Measurements from ENCODE around the gene USP24. TPM values are rescaled to one million over a fixed set of nuclear protein-coding genes. Genes with fewer than 3 reads are reported as not detected.

The USP24 gene
- total RNA-seq, 1 donor: 44.0 TPM

GRCh38 chr1:55211863-55212262 is 3.3 kb downstream of the USP24 start:
- H3K4me3 ChIP-seq (ENCODE audit: low read depth, low read length): no peak overlapping the region
- TF ChIP-seq, protein P1, sequence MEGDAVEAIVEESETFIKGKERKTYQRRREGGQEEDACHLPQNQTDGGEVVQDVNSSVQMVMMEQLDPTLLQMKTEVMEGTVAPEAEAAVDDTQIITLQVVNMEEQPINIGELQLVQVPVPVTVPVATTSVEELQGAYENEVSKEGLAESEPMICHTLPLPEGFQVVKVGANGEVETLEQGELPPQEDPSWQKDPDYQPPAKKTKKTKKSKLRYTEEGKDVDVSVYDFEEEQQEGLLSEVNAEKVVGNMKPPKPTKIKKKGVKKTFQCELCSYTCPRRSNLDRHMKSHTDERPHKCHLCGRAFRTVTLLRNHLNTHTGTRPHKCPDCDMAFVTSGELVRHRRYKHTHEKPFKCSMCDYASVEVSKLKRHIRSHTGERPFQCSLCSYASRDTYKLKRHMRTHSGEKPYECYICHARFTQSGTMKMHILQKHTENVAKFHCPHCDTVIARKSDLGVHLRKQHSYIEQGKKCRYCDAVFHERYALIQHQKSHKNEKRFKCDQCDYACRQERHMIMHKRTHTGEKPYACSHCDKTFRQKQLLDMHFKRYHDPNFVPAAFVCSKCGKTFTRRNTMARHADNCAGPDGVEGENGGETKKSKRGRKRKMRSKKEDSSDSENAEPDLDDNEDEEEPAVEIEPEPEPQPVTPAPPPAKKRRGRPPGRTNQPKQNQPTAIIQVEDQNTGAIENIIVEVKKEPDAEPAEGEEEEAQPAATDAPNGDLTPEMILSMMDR (IDR thresholded peaks at IDR 0.05; ENCODE audit: insufficient read depth, low read depth, low read length): no peak
- DNase-seq (ENCODE audit: low read depth): no peak

DNA sequence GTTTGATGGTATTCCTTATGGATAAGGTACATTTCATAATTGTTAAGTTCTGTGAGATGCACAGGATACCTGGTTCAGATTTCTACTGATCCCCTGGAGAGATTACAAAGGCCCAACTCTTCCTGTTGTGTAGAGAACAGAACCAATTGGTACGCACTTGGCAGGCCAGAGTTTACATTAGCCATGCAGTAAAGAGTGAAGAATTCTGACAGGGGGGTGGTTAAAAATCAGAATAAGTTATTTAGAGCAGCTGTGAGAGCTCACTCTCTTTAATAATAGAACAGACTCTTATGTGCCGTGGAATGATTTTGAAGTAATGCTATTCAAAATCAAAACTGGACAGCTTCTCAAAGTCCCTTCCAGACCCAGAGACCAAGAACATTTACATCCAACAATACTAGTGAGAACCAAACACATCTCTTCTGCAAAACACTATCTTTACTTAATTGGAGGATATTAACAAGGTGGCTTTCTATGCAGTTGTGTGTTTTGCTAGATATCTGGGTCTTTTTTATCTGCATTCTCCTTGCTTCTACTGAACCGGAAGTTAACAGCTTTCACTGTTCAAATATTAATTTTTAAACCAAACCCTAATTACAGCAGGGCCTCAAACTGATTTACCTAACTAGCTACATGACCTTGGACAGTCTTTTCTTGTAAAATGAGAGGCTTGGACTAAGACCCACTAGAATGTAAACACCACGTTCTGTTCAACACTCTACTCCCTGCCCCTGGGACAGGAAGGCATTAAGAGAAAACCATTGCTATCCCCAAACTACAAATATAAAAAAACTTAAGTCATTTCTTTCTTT is 4.0 kb downstream of the USP24 start:
- peak overlapping the region; percentile 26 for H3K4me3 ChIP-seq (ENCODE audit: low read depth, low read length)
- TF ChIP-seq, protein P1 (IDR thresholded peaks at IDR 0.05; ENCODE audit: insufficient read depth, low read depth, low read length): no peak
- peak; percentile 66 for DNase-seq (ENCODE audit: low read depth)

DNA sequence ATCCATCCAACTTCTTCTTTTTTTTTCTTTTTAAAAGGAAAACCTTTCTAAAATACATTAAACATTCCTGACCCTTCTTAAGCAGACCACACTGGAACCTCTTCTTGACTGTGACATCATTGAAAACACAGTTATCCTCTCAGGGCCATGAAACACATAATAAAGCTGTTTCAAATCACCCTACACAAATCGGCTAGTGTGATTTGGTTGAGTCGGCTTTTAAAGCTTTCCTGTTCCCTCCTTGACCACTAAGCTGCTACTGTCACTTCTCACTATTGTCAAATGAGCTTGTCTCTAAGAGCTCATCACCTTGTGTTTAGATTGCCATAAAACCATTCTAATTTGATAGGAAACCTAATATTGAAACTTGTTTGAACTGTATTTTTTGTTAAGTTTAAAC is 5.9 kb downstream of the USP24 start:
- H3K4me3 ChIP-seq (ENCODE audit: low read depth, low read length): no peak overlapping the region
- no peak for DNase-seq (ENCODE audit: low read depth)
- TF ChIP-seq, protein P1 (IDR thresholded peaks at IDR 0.05; ENCODE audit: insufficient read depth, low read depth, low read length): no peak

- TF ChIP-seq, protein P1 (IDR thresholded peaks at IDR 0.05; ENCODE audit: insufficient read depth, low read depth, low read length): no peak
Observed at GRCh38 chr1:55206210-55206609, 9.0 kb downstream of the USP24 start.

DNA sequence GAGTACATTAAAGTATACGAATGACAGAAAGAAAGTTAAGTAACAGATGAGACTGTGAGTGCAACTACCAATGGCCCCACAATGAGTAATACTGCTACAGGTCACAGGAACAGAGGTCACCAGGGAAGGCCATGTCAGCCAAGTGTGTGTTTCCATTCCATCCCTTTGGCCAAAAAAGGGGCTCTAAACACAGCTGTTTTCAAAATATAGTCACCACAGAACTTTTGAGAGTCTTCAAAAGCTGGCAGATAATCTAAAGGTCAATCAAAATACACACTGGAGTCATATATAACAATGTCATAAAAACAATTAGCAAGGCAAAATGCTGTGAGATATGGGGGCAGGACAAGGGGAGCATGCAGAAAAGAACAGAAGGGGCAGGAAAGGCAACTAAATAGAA is 10.2 kb downstream of the USP24 start:
- TF ChIP-seq, protein P1 (IDR thresholded peaks at IDR 0.05; ENCODE audit: insufficient read depth, low read depth, low read length): no peak
- DNase-seq (ENCODE audit: low read depth): peak; percentile 60
- H3K4me3 ChIP-seq (ENCODE audit: low read depth, low read length): no peak overlapping the region

More at GRCh38 chr1:55206210-55206609, 9.0 kb downstream of the USP24 start:
- no peak for DNase-seq (ENCODE audit: low read depth)
- H3K4me3 ChIP-seq (ENCODE audit: low read depth, low read length): no peak overlapping the region

GRCh38 chr1:55203064-55203463 is 12.1 kb downstream of the USP24 start:
- DNase-seq (ENCODE audit: low read depth): no peak
- no peak overlapping the region for H3K4me3 ChIP-seq (ENCODE audit: low read depth, low read length)
- TF ChIP-seq, protein P1 (IDR thresholded peaks at IDR 0.05; ENCODE audit: insufficient read depth, low read depth, low read length): no peak
